ENCODE results near the gene TMPRSS6. TPM values are rescaled to one million over a fixed set of nuclear protein-coding genes. Genes with fewer than 3 reads are reported as not detected.

The TMPRSS6 gene
- total and polyA plus RNA-seq, 12 donors, result under 0.01 to 1.2 (median 0.08) TPM; not detected in 7

DNA sequence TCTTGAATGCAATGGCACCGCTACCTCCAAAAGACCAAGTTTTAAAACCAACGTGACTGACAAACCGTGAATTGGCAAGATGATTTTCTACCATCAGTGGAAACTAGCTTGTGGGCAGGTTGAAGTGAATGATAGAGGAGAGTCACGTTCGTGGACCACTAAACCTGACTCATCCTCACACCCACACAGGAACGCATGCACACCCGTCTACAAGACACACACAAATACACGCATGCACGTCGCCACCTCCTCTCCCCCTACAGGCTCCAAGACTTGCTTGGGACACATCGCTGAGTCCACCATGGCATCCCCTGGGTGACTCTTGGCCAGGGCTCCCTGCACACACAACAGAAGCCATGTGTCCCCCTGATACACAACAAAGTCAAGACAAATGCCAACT, 14.4 kb downstream of the TMPRSS6 start:
- TF ChIP-seq POLR2A (IDR thresholded peaks at IDR 0.05), result no peak
- TF ChIP-seq, protein P1, sequence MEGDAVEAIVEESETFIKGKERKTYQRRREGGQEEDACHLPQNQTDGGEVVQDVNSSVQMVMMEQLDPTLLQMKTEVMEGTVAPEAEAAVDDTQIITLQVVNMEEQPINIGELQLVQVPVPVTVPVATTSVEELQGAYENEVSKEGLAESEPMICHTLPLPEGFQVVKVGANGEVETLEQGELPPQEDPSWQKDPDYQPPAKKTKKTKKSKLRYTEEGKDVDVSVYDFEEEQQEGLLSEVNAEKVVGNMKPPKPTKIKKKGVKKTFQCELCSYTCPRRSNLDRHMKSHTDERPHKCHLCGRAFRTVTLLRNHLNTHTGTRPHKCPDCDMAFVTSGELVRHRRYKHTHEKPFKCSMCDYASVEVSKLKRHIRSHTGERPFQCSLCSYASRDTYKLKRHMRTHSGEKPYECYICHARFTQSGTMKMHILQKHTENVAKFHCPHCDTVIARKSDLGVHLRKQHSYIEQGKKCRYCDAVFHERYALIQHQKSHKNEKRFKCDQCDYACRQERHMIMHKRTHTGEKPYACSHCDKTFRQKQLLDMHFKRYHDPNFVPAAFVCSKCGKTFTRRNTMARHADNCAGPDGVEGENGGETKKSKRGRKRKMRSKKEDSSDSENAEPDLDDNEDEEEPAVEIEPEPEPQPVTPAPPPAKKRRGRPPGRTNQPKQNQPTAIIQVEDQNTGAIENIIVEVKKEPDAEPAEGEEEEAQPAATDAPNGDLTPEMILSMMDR (IDR thresholded peaks at IDR 0.05), result no peak
- no peaks in the 10 kb centered on the region for H3K9me3 ChIP-seq (replicated peaks in 1 of 3)
- no peak for DNase-seq
- H3K4me1 ChIP-seq (replicated peaks in 1 of 2), result no peaks in the 10 kb centered on the region
- no peak overlapping the region for H3K4me3 ChIP-seq
- intact Hi-C loops (cut with DNase I), result no loop called here
- 77 to 82% (median 81%) methylated on average over 10 to 11 of the region's 11 CpGs for WGBS, 4 donors
- peaks cover 4% of the 10 kb centered on the region for H3K27me3 ChIP-seq
- no peaks in the 10 kb centered on the region for H3K36me3 ChIP-seq (replicated peaks in 1 of 2)
- no peak overlapping the region for H3K27ac ChIP-seq

GRCh38 chr22:37094239-37094638, 15.3 kb downstream of the TMPRSS6 start:
- 40 to 59% (median 51%) methylated on average over 1 of the region's 1 CpG for WGBS, 4 donors
- intact Hi-C loops (cut with DNase I), result no loop called here

DNA sequence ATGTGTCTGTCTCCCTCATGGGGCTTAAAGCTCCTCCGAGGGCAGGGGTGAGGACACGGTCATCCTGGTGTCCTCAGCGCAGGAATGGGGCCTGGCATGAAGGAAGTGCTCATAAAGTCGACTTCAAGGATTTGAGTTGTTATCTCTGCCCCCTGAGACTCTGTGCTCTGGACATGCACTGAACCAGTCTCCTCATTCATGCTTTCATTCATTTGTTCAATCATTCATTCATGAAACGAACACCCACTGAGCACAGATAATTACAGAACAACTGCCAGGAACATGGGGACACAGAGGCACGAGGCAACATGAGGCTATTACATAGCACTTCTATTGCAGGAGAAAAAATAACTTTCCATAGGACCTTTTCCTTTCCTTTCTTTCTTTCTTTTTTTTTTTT, 16.5 kb downstream of the TMPRSS6 start:
- 50 to 72% (median 70%) methylated on average over 5 to 6 of the region's 6 CpGs for WGBS, 4 donors
- intact Hi-C loops (cut with DNase I), result no loop called here
- Histone ChIP-seq H3K36me3 (replicated peaks in 1 of 2) (no peaks in the 10 kb centered on the region), H3K9me3 (replicated peaks in 1 of 3) (no peaks in the 10 kb centered on the region), H3K27me3 (peaks cover 4% of the 10 kb centered on the region), H3K4me1 (replicated peaks in 1 of 2) (no peaks in the 10 kb centered on the region), H3K4me3 (no peak overlapping the region), H3K27ac (no peak overlapping the region)
- no peak for DNase-seq
- TF ChIP-seq, protein P1 (IDR thresholded peaks at IDR 0.05), result no peak
- no peak for TF ChIP-seq POLR2A (IDR thresholded peaks at IDR 0.05)

More at GRCh38 chr22:37094239-37094638, 15.3 kb downstream of the TMPRSS6 start:
- TF ChIP-seq, protein P1 (IDR thresholded peaks at IDR 0.05), result no peak
- no peak for TF ChIP-seq POLR2A (IDR thresholded peaks at IDR 0.05)
- H3K27me3 ChIP-seq, result peaks cover 4% of the 10 kb centered on the region
- no peak overlapping the region for H3K27ac ChIP-seq
- no peaks in the 10 kb centered on the region for H3K36me3 ChIP-seq (replicated peaks in 1 of 2)
- no peak for DNase-seq
- H3K9me3 ChIP-seq (replicated peaks in 1 of 3), result no peaks in the 10 kb centered on the region
- H3K4me1 ChIP-seq (replicated peaks in 1 of 2), result no peaks in the 10 kb centered on the region
- H3K4me3 ChIP-seq, result no peak overlapping the region

- intact Hi-C loops (cut with DNase I), result no loop called here
- TF ChIP-seq POLR2A (IDR thresholded peaks at IDR 0.05), result no peak
- TF ChIP-seq, protein P1 (IDR thresholded peaks at IDR 0.05), result no peak
- WGBS, 4 donors, result 73 to 81% (median 79%) methylated on average over 7 of the region's 7 CpGs
These were observed 17.5 kb downstream of the TMPRSS6 start for GRCh38 chr22:37091994-37092393.

More at GRCh38 chr22:37091994-37092393, 17.5 kb downstream of the TMPRSS6 start:
- Histone ChIP-seq H3K36me3 (replicated peaks in 1 of 2) (no peaks in the 10 kb centered on the region), H3K27me3 (peaks cover 4% of the 10 kb centered on the region), H3K4me3 (no peak overlapping the region), H3K27ac (no peak overlapping the region), H3K9me3 (replicated peaks in 1 of 3) (no peaks in the 10 kb centered on the region), H3K4me1 (replicated peaks in 1 of 2) (no peaks in the 10 kb centered on the region)
- no peak for DNase-seq

All from adrenal gland (tissue), 12 donors.